Osteoblast (primary cell): ENCODE data around the gene GP9. TPM values are rescaled to one million over a fixed set of nuclear protein-coding genes. Genes with fewer than 3 reads are reported as not detected.
A peak's percentile ranks its signal among the peaks of the same experiment; 100 is the strongest.
"Not testable (repeated sequence)": the region's sequence is repeated elsewhere in the genome, so short reads cannot be mapped to it uniquely, and the experiment has no call there.

Experiments used
- DNase-seq: peaks from one replicate; pipeline ENCODE4 v3.0.0; 2011; ENCODE audit warnings: low spot score, mixed read lengths; ENCODE audit not compliant: insufficient read length; ENCODE audit errors: missing footprints
- H2AFZ ChIP-seq: 2 replicates; pipeline ENCODE4 v1.6.0; 2011; ENCODE audit warnings: mild to moderate bottlenecking, low read length
- H3K27ac ChIP-seq: 2 replicates; pipeline ENCODE4 v1.5.1; 2011; ENCODE audit warnings: mild to moderate bottlenecking, low read depth, low read length, moderate library complexity
- H3K27me3 ChIP-seq: 2 replicates; pipeline ENCODE4 v1.6.0; 2012; ENCODE audit warnings: mild to moderate bottlenecking, control low read depth, inconsistent platforms, low read length, moderate library complexity; ENCODE audit not compliant: insufficient read depth
- H3K36me3 ChIP-seq: 2 replicates; pipeline ENCODE4 v1.5.1; 2011; ENCODE audit warnings: mild to moderate bottlenecking, low read length, control low read depth, moderate library complexity; ENCODE audit not compliant: insufficient read depth
- H3K4me1 ChIP-seq: 2 replicates; pipeline ENCODE4 v1.5.1; 2011; ENCODE audit warnings: mild to moderate bottlenecking, low read length, control low read depth, moderate library complexity; ENCODE audit not compliant: insufficient read depth
- H3K4me2 ChIP-seq: 2 replicates; pipeline ENCODE4 v1.6.0; 2011; ENCODE audit warnings: mild to moderate bottlenecking, low read length; ENCODE audit not compliant: insufficient read depth
- H3K4me3 ChIP-seq: fragments of 200-600 bp; sonication (generic); 3 replicates; pipeline ENCODE4 v1.5.1; 2012; ENCODE audit warnings: mild to moderate bottlenecking, low read length, inconsistent platforms; ENCODE audit not compliant: insufficient read depth
- H3K79me2 ChIP-seq: 2 replicates; pipeline ENCODE4 v1.6.0; 2012; ENCODE audit warnings: mild to moderate bottlenecking, low read length, control low read depth, inconsistent platforms; ENCODE audit not compliant: insufficient read depth
- H3K9me3 ChIP-seq: 2 replicates; pipeline ENCODE4 v1.5.1; 2011; ENCODE audit warnings: low read depth, low read length, control low read depth
- H4K20me1 ChIP-seq: 2 replicates; pipeline ENCODE4 v1.6.0; 2012; ENCODE audit warnings: mild to moderate bottlenecking, low read length, control low read depth; ENCODE audit not compliant: insufficient read depth
- total RNA-seq: library from RNA; depleted of rRNA; stranded (reverse); fragments of >200 nt; gene quantifications from 2 replicates; pipeline ENCODE4 v1.2.3, GENCODE V29; 2012
- TF ChIP-seq, protein P1 (sequence below): IDR thresholded peaks from 2 replicates; pipeline ENCODE4 v1.5.1; 2011; ENCODE audit warnings: mild to moderate bottlenecking, low read depth, low read length, moderate library complexity; ENCODE audit errors: extremely low read depth

The GP9 gene
- total RNA-seq, 1 donor = not detected

DNA sequence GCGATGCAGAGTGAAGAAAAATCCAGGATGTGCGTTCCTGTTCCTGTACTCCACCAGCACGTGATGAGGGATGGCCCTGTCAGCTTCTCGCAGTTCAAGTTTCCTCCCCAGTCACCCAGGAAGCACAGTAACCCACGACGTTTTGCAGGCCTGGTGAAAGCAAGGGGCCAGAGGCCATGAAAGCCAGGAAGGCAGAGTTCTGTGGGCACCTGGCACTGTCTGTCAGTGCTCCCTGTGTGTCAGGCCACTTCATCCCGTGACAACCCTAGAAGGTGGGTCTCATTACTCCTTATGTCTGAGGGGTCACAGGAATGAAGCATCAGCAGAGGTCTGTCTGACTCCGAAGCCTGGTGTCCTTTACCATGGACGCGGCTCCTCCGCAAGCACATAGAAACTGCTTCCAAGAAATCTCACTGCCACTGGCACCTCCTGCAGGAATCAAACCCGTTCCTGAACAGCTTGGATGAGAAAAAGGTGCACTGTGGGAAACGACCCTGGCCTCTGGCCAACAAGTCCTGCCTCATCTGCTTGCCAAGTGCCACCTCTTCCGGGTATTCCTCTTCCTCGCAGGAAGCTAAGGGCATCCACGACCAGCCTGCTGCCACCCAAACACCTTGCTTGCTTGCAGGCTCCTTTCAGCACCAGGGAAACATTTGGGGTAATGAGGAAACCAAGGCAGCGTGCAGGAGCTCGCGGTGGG lies 46.4 kb downstream of the GP9 start:
- Histone ChIP-seq H3K79me2 (peaks cover 63% of the 10 kb centered on the region), H3K27me3 (no peaks in the 10 kb centered on the region), H3K27ac (no peak overlapping the region), H3K36me3 (peaks cover 6% of the 10 kb centered on the region), H4K20me1 (peaks cover 53% of the 10 kb centered on the region), H2AFZ (no peak overlapping the region), H3K4me3 (no peak overlapping the region), H3K4me1 (no peaks in the 10 kb centered on the region), H3K4me2 (no peak overlapping the region), H3K9me3 (no peaks in the 10 kb centered on the region)
- DNase-seq = no peak
- TF ChIP-seq, protein P1, sequence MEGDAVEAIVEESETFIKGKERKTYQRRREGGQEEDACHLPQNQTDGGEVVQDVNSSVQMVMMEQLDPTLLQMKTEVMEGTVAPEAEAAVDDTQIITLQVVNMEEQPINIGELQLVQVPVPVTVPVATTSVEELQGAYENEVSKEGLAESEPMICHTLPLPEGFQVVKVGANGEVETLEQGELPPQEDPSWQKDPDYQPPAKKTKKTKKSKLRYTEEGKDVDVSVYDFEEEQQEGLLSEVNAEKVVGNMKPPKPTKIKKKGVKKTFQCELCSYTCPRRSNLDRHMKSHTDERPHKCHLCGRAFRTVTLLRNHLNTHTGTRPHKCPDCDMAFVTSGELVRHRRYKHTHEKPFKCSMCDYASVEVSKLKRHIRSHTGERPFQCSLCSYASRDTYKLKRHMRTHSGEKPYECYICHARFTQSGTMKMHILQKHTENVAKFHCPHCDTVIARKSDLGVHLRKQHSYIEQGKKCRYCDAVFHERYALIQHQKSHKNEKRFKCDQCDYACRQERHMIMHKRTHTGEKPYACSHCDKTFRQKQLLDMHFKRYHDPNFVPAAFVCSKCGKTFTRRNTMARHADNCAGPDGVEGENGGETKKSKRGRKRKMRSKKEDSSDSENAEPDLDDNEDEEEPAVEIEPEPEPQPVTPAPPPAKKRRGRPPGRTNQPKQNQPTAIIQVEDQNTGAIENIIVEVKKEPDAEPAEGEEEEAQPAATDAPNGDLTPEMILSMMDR = no peak

DNA sequence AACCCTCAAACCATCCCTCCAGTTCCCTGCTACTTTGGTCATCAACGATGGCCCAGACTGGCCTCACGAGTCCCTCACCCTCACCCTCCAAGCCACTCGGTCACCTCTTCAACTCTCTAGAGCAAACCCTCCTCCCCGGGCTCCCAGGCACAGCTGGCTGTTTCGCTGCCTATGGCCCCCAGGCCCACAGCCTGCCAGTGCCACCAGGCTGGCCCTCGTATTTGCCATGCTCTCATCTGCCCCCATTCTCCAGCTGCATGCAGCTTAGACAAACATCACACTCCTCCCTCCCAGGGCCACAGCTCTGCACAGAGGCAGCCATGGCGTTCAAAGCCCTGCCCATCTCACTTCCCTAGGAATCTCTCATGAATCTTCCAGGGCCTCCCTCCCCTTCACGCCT lies 47.2 kb downstream of the GP9 start:
- H3K79me2 ChIP-seq = peaks cover 64% of the 10 kb centered on the region
- no peak overlapping the region for H2AFZ ChIP-seq
- H3K9me3 ChIP-seq = no peaks in the 10 kb centered on the region
- no peaks in the 10 kb centered on the region for H3K4me1 ChIP-seq
- no peaks in the 10 kb centered on the region for H3K27me3 ChIP-seq
- H3K4me3 ChIP-seq = no peak overlapping the region
- H4K20me1 ChIP-seq = peaks cover 53% of the 10 kb centered on the region
- H3K4me2 ChIP-seq = no peak overlapping the region
- no peak overlapping the region for H3K27ac ChIP-seq
- TF ChIP-seq, protein P1 = no peak
- H3K36me3 ChIP-seq = peaks cover 6% of the 10 kb centered on the region
- no peak for DNase-seq

DNA sequence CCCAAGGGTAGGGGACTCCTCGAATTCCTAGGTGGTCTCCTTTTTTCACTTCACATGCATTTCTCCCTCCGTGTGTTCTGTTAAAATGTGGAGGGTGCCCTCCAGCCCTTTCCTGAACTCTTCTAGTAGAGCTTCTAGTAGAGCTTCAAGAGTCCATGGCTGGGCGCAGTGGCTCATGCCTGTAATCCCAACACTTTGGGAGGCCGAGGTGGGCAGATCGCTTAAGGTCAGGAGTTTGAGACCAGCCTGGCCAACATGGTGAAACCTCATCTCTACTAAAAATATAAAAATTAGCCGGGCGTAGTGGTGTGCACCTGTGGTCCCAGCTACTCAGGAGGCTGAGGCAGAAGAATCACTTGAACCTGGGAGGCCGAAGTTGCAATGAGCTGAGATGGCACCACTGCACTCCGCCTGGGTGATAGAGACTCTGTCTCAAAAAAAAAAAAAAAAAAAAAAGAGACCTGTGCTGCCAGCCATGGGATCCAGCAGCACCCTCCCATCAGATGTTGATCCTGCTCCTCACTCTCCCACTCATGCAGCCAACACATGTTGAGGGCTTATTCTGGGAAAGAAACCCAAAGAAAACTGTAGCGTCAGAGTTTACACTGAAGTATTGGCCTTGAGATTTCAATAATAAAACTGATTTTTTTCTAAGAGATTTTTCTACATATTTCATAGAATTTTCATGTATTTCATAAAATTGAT lies 50.6 kb downstream of the GP9 start:
- H3K4me1 ChIP-seq, H3K27ac ChIP-seq, H3K4me3 ChIP-seq, H3K9me3 ChIP-seq, H2AFZ ChIP-seq, H3K27me3 ChIP-seq, H3K4me2 ChIP-seq: not testable (repeated sequence)
- H4K20me1 ChIP-seq = peaks cover 38% of the 10 kb centered on the region
- H3K79me2 ChIP-seq = peaks cover 66% of the 10 kb centered on the region
- peak; percentile 45 for DNase-seq
- peaks cover 16% of the 10 kb centered on the region for H3K36me3 ChIP-seq

Other genes with a start within 250 kb of the GP9 start
- gene ACAD9, start 181.2 kb upstream of the GP9 start, total RNA-seq = 34.7 and 37.4 TPM in 2 replicates
- gene CFAP92, start 66.7 kb upstream of the GP9 start, total RNA-seq = not detected in 2 replicates
- not detected in 2 replicates for gene EFCC1, start 59.5 kb upstream of the GP9 start, total RNA-seq
- 13.4 and 14.1 TPM in 2 replicates for gene RAB43, start 61.0 kb downstream of the GP9 start, total RNA-seq
- gene ISY1, start 100.3 kb downstream of the GP9 start, total RNA-seq = 29.0 and 31.8 TPM in 2 replicates
- gene CNBP, start 123.1 kb downstream of the GP9 start, total RNA-seq = 215 and 233 TPM in 2 replicates
- 297 and 305 TPM in 2 replicates for gene COPG1, start 188.8 kb downstream of the GP9 start, total RNA-seq
- gene HMCES, start 218.1 kb downstream of the GP9 start, total RNA-seq = 10.5 and 11.8 TPM in 2 replicates